GM12878 (cell line): ENCODE data around the gene BICRA. TPM values are rescaled to one million over a fixed set of nuclear protein-coding genes. Genes with fewer than 3 reads are reported as not detected.

Source experiments
- ATAC-seq: fragments of 200-7000 bp; cut with Tn5 transposase; 3 replicates; pipeline ENCODE4 v1.9.1; 2020; ENCODE audit warnings: mild to moderate bottlenecking, moderate library complexity
- BruUV-seq: library from RNA; stranded (reverse); fragments of 400-500 nt; replicated peaks from 2 replicates; lab custom pipeline; 2021; lab: Mats Ljungman, UMichigan
- CTCF ChIA-PET: fragments of 300-600 bp; sonication (Branson Sonifier 250); formaldehyde crosslinking; extraction: SDS; loops from one replicate; lab custom pipeline; 2021; ENCODE audit warnings: inconsistent platforms; lab: Yijun Ruan, JAX
- POLR2A ChIA-PET: fragments of 350-600 bp; formaldehyde crosslinking; extraction: SDS; loops from one replicate; lab custom pipeline; 2021; ENCODE audit warnings: inconsistent platforms; lab: Charles Lee
- RAD21 ChIA-PET: fragments of 300-600 bp; sonication (Branson Sonifier 250); formaldehyde crosslinking; loops from one replicate; lab custom pipeline; 2023; ENCODE audit warnings: antibody characterized with exemption; ENCODE audit not compliant: unreplicated experiment; lab: Charles Lee
- SMC1A ChIA-PET: fragments of 300-600 bp; sonication (Branson Sonifier 250); formaldehyde crosslinking; loops from one replicate; lab custom pipeline; 2023; ENCODE audit not compliant: unreplicated experiment, uncharacterized antibody; lab: Charles Lee
- DNase-seq: peaks from one replicate; pipeline ENCODE4 v3.0.0-alpha.2; 2011; ENCODE audit warnings: low read depth, low spot score
- FAIRE-seq: peaks from 3 replicates; lab custom pipeline; 2011; peaks lifted over from hg19 to GRCh38; lab: Jason Lieb, UNC
- H2AFZ ChIP-seq: 2 replicates; pipeline ENCODE4 v1.6.0; 2011; ENCODE audit warnings: low read depth, low read length, control low read depth; ENCODE audit not compliant: control insufficient read depth
- H3K27ac ChIP-seq: 2 replicates; pipeline ENCODE4 v1.5.1; 2011; ENCODE audit warnings: control low read depth; ENCODE audit not compliant: control insufficient read depth, insufficient read depth
- H3K27me3 ChIP-seq, 2 experiments: replicated peaks in 1 of 2; 2 replicates each; pipeline versions ENCODE4 v1.6.0 to v1.6.1; 2011; ENCODE audit warnings: low read length in 1 of 2; ENCODE audit not compliant: control insufficient read depth in 2 of 2, insufficient read depth in 2 of 2
- H3K36me3 ChIP-seq, 2 experiments: 2 replicates each; pipeline ENCODE4 v1.5.1; 2011; ENCODE audit warnings: low read length in 1 of 2; ENCODE audit not compliant: control insufficient read depth in 2 of 2, insufficient read depth in 2 of 2
- H3K4me1 ChIP-seq: 2 replicates; pipeline ENCODE4 v1.6.1; 2011; ENCODE audit warnings: mild to moderate bottlenecking, low read length, moderate library complexity, mixed read lengths; ENCODE audit not compliant: control insufficient read depth, insufficient read depth
- H3K4me2 ChIP-seq: 2 replicates; pipeline ENCODE4 v1.6.0; 2011; ENCODE audit warnings: control low read depth; ENCODE audit not compliant: control insufficient read depth, insufficient read depth
- H3K4me3 ChIP-seq: fragments of 200-600 bp; sonication (generic); 2 replicates; pipeline ENCODE4 v1.5.1; 2016
- H3K79me2 ChIP-seq: 2 replicates; pipeline ENCODE4 v1.6.0; 2011; ENCODE audit warnings: low read length; ENCODE audit not compliant: control insufficient read depth, insufficient read depth
- H3K9ac ChIP-seq: 2 replicates; pipeline ENCODE4 v1.8.0; 2011; ENCODE audit warnings: low read length, control low read depth, mixed read lengths; ENCODE audit not compliant: control insufficient read depth, insufficient read depth
- H3K9me3 ChIP-seq: replicated peaks from 3 replicates; pipeline ENCODE4 v1.5.1; 2011; ENCODE audit warnings: mild to moderate bottlenecking, low read length; ENCODE audit not compliant: control insufficient read depth, insufficient read depth
- H4K20me1 ChIP-seq: 2 replicates; pipeline ENCODE4 v1.6.0; 2011; ENCODE audit not compliant: control insufficient read depth, insufficient read depth
- KAT2A ChIP-seq: conservative IDR thresholded peaks from 2 replicates; pipeline ENCODE4 v1.6.1; 2011; ENCODE audit warnings: low read depth, low read length; ENCODE audit not compliant: control insufficient read depth
- NFYB ChIP-seq: IDR thresholded peaks from 2 replicates; pipeline ENCODE4 v1.6.1; 2011; ENCODE audit warnings: low read depth, mild to moderate bottlenecking, low read length, improper control_type of control experiment, moderate library complexity; ENCODE audit not compliant: insufficient read depth
- PAX5 ChIP-seq: IDR thresholded peaks from 2 replicates; pipeline ENCODE4 v1.6.1; 2011; ENCODE audit warnings: low read depth, low read length, borderline replicate concordance
- RAD21 ChIP-seq: IDR thresholded peaks from 2 replicates; pipeline ENCODE4 v1.6.1; 2011; ENCODE audit warnings: mild to moderate bottlenecking, low read depth, low read length, moderate library complexity; ENCODE audit not compliant: insufficient read depth
- SIN3A ChIP-seq: IDR thresholded peaks from 2 replicates; pipeline ENCODE4 v1.6.1; 2012; ENCODE audit warnings: low read depth, low read length, improper control_type of control experiment
- SMAD1 ChIP-seq: fragments of 450-650 bp; IDR thresholded peaks from 2 replicates; pipeline ENCODE4 v1.6.1; 2018; ENCODE audit warnings: mild to moderate bottlenecking, low read depth; ENCODE audit not compliant: partially characterized antibody
- SREBF2 ChIP-seq: IDR thresholded peaks from 2 replicates; pipeline ENCODE4 v1.6.1; 2012; ENCODE audit warnings: mild to moderate bottlenecking, low read length
- SUZ12 ChIP-seq: fragments of 200-600 bp; sonication (generic); IDR thresholded peaks from one replicate; pipeline ENCODE4 v1.6.1; 2018; ENCODE audit warnings: antibody characterized with exemption, mild to moderate bottlenecking; ENCODE audit not compliant: unreplicated experiment
- TARDBP ChIP-seq: IDR thresholded peaks from 2 replicates; pipeline ENCODE4 v1.6.1; 2016; ENCODE audit warnings: borderline replicate concordance
- WGBS: methylation state at CpG from one replicate; pipeline ENCODE4 v1.1.6; 2016; ENCODE audit warnings: low lambda C conversion rate; ENCODE audit not compliant: insufficient replicate concordance, insufficient coverage; ENCODE audit errors: missing lambda C conversion rate; 5-methylcytosine and 5-hydroxymethylcytosine counted together
- in situ Hi-C: fragments of 300-500 bp; cut with MboI; formaldehyde crosslinking; loops from 9 replicates; pipeline ENCODE4 v1.14.3; 2018; ENCODE audit warnings: mixed read lengths
- intact Hi-C: fragments of 100-400 bp; cut with micrococcal nuclease; formaldehyde crosslinking; loops from one replicate; pipeline ENCODE4 v1.14.2; 2022; ENCODE audit not compliant: unreplicated experiment
- polyA plus RNA-seq, 11 experiments: library from polyadenylated mRNA; depleted of rRNA in 4 of 11; unstranded in 6 of 11; stranded (reverse) in 5 of 11; fragments of >200 nt; fragmentation: Nextera tagmentation in 4 of 11; fragmentation: Illumina TruSeq in 1 of 11; extraction: Ambion mirVana in 4 of 11; extraction: Trizol in 1 of 11; gene quantifications; 1 replicate in 1 of 11; 2 replicates in 10 of 11; pipeline versions ENCODE4 v1.2.1 to v1.2.3, GENCODE V29; 2011 to 2016; ENCODE audit warnings: inconsistent platforms in 2 of 11, missing spikeins in 2 of 11, low read depth in 1 of 11
- total RNA-seq, 4 experiments: library from RNA; depleted of rRNA in 3 of 4; stranded (reverse); fragments of >200 nt in 3 of 4; fragmentation: Illumina TruSeq in 1 of 4; extraction: Trizol in 1 of 4; gene quantifications; 2 replicates each; pipeline versions ENCODE4 v1.2.1 to v1.2.3, GENCODE V29; 2013 to 2021
- TF ChIP-seq, protein P1 (sequence below): IDR thresholded peaks from 2 replicates; pipeline ENCODE4 v1.6.1; 2012; ENCODE audit warnings: mild to moderate bottlenecking, low read depth, low read length

The BICRA gene
- total and polyA plus RNA-seq, 10 of the 15 experiments (the other 5 are each of a cell fraction or from before 2014, with no cell fraction given), result 0.11 to 15.3 (median 1.3) TPM

DNA sequence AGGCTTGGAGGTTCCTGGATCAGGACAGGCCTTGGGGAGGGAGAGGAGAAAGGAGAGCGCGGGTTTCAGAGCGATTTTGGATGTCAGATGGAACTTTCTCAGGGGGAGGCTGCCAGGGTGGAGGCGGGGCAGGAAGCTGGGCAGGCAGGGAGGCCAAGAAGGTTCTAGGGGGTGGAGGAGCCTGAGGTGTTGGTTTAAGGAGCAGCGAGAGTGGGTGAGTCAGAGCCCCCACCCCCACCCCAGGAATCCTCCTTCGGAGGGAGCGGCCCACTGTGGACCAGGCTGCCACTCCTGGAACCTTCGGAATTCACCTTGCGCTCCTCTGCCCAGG is 120.5 kb downstream of the BICRA start (continued):
- TF ChIP-seq, protein P1, sequence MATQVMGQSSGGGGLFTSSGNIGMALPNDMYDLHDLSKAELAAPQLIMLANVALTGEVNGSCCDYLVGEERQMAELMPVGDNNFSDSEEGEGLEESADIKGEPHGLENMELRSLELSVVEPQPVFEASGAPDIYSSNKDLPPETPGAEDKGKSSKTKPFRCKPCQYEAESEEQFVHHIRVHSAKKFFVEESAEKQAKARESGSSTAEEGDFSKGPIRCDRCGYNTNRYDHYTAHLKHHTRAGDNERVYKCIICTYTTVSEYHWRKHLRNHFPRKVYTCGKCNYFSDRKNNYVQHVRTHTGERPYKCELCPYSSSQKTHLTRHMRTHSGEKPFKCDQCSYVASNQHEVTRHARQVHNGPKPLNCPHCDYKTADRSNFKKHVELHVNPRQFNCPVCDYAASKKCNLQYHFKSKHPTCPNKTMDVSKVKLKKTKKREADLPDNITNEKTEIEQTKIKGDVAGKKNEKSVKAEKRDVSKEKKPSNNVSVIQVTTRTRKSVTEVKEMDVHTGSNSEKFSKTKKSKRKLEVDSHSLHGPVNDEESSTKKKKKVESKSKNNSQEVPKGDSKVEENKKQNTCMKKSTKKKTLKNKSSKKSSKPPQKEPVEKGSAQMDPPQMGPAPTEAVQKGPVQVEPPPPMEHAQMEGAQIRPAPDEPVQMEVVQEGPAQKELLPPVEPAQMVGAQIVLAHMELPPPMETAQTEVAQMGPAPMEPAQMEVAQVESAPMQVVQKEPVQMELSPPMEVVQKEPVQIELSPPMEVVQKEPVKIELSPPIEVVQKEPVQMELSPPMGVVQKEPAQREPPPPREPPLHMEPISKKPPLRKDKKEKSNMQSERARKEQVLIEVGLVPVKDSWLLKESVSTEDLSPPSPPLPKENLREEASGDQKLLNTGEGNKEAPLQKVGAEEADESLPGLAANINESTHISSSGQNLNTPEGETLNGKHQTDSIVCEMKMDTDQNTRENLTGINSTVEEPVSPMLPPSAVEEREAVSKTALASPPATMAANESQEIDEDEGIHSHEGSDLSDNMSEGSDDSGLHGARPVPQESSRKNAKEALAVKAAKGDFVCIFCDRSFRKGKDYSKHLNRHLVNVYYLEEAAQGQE, result no peak
- TF ChIP-seq TARDBP (no peak), PAX5 (no peak), SUZ12 (no peak), RAD21 (no peak), SMAD1 (no peak), SIN3A (no peak), KAT2A (no peak)

DNA sequence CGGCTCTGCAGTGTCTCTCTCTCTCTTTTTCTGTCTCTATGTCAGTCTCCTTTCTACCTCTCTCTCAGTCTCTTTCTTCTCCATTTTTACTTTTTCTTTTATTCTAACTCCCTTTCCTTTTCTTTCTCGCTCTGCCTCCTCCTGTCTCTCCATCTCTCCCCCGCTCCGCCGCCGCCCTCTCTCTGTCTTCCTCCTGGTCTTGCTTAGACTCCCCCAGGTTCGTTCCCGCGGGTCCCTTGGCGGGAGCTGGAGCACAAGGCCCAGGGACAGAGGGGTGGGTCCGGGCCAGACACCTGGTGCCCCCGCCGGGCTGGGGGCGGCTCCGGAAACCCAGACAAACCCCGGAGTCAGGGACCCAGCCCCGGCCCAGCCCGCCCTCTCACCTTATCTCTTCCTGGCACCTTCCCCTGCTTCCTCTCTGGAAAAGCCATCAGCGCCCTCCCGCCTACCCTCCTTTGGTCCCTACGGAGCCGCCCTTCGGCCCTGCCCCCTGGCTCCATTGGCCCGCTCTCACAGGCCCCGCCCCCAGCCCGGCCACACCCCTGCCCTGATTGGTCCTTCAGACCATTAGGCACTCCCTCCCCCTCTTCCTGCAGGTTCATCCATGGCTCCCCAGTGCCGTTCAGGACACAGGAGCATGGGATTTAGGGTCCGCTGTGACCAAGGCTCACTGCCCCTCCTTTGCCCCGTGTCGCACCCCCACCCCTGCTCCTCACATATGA is 121.0 kb downstream of the BICRA start:
- Histone ChIP-seq H3K4me2 (peak overlapping the region; percentile 17; the same call in 1 of the 2 replicates), H3K4me3 (no peak overlapping the region), H3K27me3 (0 out of 4 replicates have a peak, but pooled peaks cover 0 to 2% of the 10 kb centered on the region in 2 experiments), H3K4me1 (no peaks in the 10 kb centered on the region), H2AFZ (no peak overlapping the region), H4K20me1 (no peaks in the 10 kb centered on the region), H3K9me3 (no peaks in the 10 kb centered on the region; the same call in 2 of the 3 replicates), H3K36me3 (no peaks in the 10 kb centered on the region), H3K79me2 (no peaks in the 10 kb centered on the region), H3K27ac (no peak overlapping the region), H3K9ac (no peak overlapping the region)
- no TSS peak for BruUV-seq
- POLR2A ChIA-PET, result no interaction called here
- 12% methylated on average over 22 of the region's 30 CpGs for WGBS
- CTCF ChIA-PET, result interaction anchor here (0.7 kb wide), 1 partner anchor 296 kb away, joined by 3 read pairs; no protein-coding TSS in a partner anchor
- peak; percentile 26; the same call in 1 of the 2 replicates for TF ChIP-seq NFYB
- no peak for TF ChIP-seq SREBF2
- FAIRE-seq (no peak), ATAC-seq (peak; percentile 77), DNase-seq (no peak)
- SMC1A ChIA-PET, result no interaction called here
- RAD21 ChIA-PET, result no interaction called here
- intact Hi-C loops, result no loop called here
- in situ Hi-C loops, result no loop called here
